Fibroblast of skin of right biceps (primary cell): ENCODE data around the gene S100A9.
"Not testable (repeated sequence)": the region's sequence is repeated elsewhere in the genome, so short reads cannot be mapped to it uniquely, and the experiment has no call there.

Experiments used
- DNase-seq: peaks from one replicate; pipeline ENCODE4 v3.0.0-alpha.2; 2013

S100A9 gene

GRCh38 chr1:153345187-153346076 lies 12.2 kb upstream of the S100A9 start:
- no peak for DNase-seq

DNA sequence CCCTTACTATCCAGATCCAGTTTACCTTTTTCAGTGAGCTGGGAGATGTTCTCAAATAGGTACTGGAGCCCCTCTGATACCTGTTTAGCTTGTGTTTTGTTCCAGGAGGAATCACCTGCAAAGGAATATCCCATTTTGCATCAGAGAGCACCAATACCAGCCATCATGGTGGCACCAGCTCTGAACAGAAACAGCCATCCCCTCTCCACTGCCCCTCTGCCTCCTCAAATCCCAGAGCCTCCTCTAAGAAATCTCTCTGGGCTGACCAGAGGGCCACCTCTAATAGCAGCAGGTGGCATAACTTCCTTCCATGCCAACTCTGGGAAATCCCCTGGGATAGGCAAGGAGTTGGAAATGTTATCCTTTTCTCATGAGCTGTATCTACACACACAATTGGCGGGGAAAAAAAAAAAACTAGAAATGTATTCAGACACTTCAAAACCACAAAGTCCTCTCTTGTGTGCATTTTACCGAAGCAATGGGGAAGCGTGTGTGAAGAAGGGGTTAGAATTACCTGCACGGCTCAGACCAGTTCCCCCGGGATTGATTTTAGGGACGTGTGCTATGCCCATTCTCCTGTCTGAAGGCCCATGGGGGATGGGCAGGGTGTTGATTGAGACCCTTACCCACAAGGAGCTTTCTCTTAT lies 11.5 kb upstream of the S100A9 start:
- no peak for DNase-seq

DNA sequence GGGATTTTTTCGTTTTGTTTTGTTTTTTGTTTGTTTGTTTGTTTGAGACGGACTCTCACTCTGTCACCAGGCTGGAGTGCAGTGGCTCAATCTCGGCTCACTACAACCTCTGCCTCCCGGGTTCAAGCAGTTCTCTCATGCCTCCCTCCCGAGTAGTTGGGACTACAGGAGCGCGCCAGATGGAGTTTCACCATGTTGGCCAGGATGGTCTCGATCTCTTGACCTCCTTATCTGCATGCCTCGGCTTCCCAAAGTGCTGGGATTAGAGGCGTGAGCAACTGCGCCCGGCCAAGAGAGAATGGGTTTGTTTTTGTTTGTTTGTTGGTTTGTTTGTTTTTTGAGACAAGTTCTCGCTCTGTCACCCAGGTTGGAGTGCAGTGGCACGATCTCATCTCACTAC lies 10.6 kb upstream of the S100A9 start:
- DNase-seq, result not testable (repeated sequence)

GRCh38 chr1:153347856-153348255 lies 9.8 kb upstream of the S100A9 start:
- no peak for DNase-seq

DNA sequence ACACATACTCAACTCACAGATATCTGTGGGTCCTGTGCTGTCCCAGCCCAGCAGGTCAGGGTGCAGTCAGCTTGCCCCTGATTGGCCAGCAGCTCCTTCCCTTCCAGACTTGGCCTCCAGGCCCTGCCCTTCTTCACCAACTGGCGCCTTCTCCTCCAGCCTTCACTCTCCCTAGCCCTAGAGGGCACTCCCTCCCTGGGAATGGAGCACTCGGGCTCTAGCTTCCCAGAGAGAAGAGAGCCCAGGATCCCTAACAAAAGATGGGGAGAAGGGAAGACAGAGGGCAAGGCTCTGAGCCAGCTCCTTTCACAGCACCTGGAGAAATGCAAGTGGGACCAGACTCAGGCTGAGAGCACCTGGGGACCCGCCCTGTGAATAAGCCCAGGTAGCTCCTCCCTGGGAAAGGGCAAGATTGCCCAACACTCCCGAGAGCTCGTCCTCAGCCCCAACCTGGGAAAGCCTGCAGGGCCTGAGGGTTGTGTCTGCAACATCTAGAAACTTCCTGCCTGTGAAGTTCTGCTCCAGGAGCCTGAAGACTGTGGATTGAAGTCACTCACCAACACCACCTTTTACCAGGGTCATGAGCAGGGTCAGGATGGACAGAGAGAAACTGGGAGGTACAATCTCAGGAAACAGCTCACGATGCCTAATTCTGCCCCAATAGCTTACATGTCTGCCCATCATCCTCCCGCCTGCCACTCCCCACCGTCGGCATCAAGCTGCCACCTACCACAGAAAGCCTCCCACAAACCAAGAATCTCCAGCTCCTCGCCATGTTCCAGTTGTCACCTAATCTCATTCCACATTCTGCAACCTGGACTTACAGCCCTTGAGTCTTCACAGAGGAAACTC lies 8.9 kb upstream of the S100A9 start, which contains the start of gene PGLYRP4:
Gene PGLYRP4 (minus strand): TSS at position 331 of the 852 bp plus-strand sequence. CDS start 909 bp downstream, outside the sequence.
- no peak for DNase-seq

- no peak for DNase-seq
Observed at GRCh38 chr1:153349363-153350320, 8.0 kb upstream of the S100A9 start.

DNA sequence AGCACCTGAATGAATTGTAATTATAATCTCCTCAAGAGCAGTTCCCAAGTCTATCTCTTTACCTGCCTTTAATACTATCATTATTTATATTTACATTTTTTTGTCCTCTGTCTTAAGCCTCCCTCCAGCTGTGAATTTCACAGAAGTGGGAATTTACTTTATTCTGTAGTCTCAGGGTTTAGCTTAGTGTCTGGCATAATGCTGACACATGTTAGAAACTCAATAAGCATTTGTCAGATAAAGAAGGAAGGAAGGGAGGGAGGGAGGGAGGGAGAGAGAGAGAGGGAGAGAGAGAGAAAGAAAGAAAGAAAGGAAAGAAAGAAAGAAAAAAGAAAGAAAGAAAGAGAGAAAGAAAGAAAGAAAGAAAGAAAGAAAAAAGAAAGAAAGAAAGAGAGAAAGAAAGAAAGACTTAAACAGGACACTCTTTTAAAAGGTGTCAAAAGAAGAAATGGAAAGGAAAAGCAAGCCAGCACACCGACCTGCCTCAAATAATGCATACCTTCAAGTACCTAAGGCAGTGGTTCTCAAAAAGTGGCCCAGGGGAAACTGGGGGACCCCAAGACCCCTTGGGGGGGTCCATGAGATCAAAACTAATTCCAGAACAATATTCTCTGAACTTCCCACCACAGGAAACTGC lies 7.2 kb upstream of the S100A9 start:
- no peak for DNase-seq

- DNase-seq, result peak; percentile 51
Observed at GRCh38 chr1:153352523-153352922, 5.1 kb upstream of the S100A9 start.

GRCh38 chr1:153353226-153353947 lies 4.3 kb upstream of the S100A9 start:
- DNase-seq, result peak; percentile 7

- DNase-seq, result no peak
Observed at GRCh38 chr1:153354515-153355193, 3.0 kb upstream of the S100A9 start.

DNA sequence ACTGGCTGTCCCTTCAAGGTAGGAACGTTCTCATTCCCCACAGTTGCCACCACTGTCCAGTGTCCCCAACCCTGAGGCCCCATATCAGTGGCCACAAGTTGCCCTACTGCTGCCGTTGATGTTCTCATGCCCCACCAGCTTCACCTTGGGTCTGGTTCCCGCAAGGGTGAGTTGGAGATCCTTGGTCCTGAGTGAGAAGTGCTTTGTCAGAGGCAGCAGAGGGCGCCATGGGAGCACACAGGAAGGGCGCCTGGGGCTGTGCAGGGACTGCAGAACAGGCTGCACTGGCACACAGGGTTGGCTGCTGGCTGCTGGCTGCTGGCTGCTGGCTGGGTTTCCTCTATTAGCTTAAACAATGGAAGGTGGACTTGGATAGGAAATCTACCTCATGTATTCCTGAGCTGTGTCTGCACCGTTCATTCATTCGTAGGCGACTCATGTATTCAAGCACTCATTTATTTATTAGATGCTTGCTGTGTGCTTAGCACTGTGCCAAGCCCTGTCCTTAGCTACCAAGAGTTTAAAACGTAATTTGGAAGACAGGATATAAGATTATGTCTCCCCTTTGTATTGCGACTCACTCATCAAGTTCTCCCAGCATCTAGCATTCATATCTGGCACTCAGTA lies 2.1 kb upstream of the S100A9 start:
- DNase-seq, result peak; percentile 38

DNA sequence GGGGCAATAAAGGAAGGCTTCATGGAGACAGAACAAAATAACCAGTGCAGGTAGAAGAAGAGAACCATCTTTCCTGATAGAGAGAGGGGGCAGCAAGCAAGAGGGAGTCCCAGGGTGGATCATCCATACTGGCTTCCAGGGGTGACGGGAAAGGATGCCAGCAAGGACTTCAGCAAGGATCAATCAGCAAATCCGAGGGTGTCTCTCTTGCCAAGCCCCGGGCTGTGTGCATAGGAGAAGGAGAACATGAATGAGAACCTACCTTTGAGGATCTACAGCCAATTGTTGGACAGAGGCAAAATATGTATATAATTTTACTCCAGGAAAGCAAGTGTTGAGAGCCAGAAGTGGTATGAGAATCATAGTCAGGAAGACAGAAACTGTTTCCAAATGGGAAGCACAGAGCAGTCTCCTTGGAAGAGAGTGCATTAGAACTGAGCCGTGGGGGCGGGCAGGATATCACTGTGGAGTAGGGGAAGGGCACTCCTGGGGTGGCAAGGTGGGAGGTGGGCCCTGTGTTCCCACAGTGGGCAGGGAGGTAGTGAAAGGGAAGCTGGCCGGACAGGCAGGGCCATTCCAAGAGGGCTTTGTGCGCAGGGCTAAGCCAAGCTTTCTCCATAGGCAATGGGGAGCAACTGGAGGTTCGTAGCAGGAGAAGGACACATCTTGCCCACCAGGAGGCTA lies 1.1 kb upstream of the S100A9 start:
- no peak for DNase-seq

- no peak for DNase-seq
Observed at GRCh38 chr1:153357076-153357852, 390 bp upstream of the S100A9 start.

- DNase-seq, result no peak
Observed at GRCh38 chr1:153358691-153358975, 979 bp downstream of the S100A9 start.

DNA sequence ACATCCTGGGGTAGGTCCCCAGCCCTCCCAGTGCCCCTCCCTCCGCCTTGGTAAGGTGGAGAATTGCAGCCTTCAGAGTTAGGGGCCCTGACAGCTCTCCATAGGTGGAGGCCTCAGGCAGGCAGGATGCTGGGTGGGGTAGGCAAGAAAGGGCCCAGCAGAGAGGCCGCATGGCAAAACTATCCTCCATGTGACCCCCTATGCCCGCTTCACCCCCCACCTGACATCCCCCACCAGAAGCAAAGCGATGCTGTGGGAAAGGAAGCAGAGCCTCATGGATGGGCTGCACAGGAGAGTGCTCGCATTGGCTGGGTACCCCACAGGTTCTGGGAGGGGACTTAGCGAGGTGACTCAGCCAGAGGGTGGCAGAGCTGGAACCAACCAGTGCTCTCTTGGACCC lies 1.6 kb downstream of the S100A9 start:
- no peak for DNase-seq

- DNase-seq, result no peak
Observed at GRCh38 chr1:153360190-153360589, 2.5 kb downstream of the S100A9 start.

- no peak for DNase-seq
Observed at GRCh38 chr1:153360592-153361479, 3.2 kb downstream of the S100A9 start.
